ENCODE measurements around the gene MAP3K5.
"Not testable (repeated sequence)": the region's sequence is repeated elsewhere in the genome, so short reads cannot be mapped to it uniquely, and the experiment has no call there.

MAP3K5 gene

GRCh38 chr6:136823128-136823660 lies 30.9 kb upstream of the MAP3K5 start:
- Histone ChIP-seq H3K27me3 (no peaks in the 10 kb centered on the region), H3K36me3 (peaks cover 8% of the 10 kb centered on the region), H3K4me3 (ENCODE audit: low read depth in 1 of 2, low read length in 1 of 2) (peak overlapping the region; percentile 60 to 74), H3K27ac (peak overlapping the region; percentile 80), H3K9me3 (no peaks in the 10 kb centered on the region), H3K4me1 (ENCODE audit: control insufficient read depth in 1 of 2, insufficient read depth in 1 of 2, low read depth in 1 of 2, low read length in 1 of 2) (peaks cover 14 to 15% of the 10 kb centered on the region in 2 experiments)
- no peak for TF ChIP-seq CTCF (IDR thresholded peaks at IDR 0.05)

- TF ChIP-seq CTCF (IDR thresholded peaks at IDR 0.05) = peak; percentile 83
Measured at GRCh38 chr6:136822376-136823127, 30.3 kb upstream of the MAP3K5 start, which contains the start of gene PEX7. TSS of gene PEX7 (plus strand) at chr6:136822592. CDS start at chr6:136822666, 74 bp downstream.

DNA sequence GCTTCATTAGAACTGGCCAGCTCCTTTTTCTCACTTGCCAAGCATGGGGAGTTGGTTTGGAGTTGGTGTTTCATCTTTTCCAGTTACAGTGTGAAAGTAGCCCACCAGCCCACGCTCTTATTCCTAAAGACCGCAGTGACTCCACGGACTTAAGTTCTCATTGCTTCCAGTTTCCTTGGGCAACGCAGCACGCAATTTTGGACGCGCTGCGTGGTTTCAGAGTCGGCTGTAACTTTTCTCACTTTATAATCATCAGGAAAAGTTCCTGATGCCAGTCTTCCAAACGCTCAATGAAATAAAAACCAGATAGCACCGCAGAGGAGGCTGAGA lies 29.7 kb upstream of the MAP3K5 start:
- Histone ChIP-seq H3K9me3 (no peaks in the 10 kb centered on the region), H3K27me3 (no peaks in the 10 kb centered on the region), H3K4me3 (ENCODE audit: low read depth in 1 of 2, low read length in 1 of 2) (peak overlapping the region; percentile 60 to 74), H3K36me3 (peaks cover 8% of the 10 kb centered on the region), H3K4me1 (ENCODE audit: control insufficient read depth in 1 of 2, insufficient read depth in 1 of 2, low read depth in 1 of 2, low read length in 1 of 2) (peaks cover 14 to 15% of the 10 kb centered on the region in 2 experiments), H3K27ac (peak overlapping the region; percentile 80)
- no peak for TF ChIP-seq CTCF (IDR thresholded peaks at IDR 0.05)

More at GRCh38 chr6:136822376-136823127, 30.3 kb upstream of the MAP3K5 start, which contains the start of gene PEX7:
- Histone ChIP-seq H3K27me3 (no peaks in the 10 kb centered on the region), H3K9me3 (no peaks in the 10 kb centered on the region), H3K27ac (peak within 1 kb of the TSS; percentile 80), H3K4me3 (ENCODE audit: low read depth in 1 of 2, low read length in 1 of 2) (peak within 1 kb of the TSS; percentile 60 to 74), H3K36me3 (peaks cover 8% of the 10 kb centered on the region), H3K4me1 (ENCODE audit: control insufficient read depth in 1 of 2, insufficient read depth in 1 of 2, low read depth in 1 of 2, low read length in 1 of 2) (peaks cover 14 to 15% of the 10 kb centered on the region in 2 experiments)

GRCh38 chr6:136820561-136820960 lies 28.3 kb upstream of the MAP3K5 start:
- H3K36me3 ChIP-seq = no peaks in the 10 kb centered on the region
- H3K9me3 ChIP-seq = no peaks in the 10 kb centered on the region
- H3K4me1 ChIP-seq (ENCODE audit: control insufficient read depth in 1 of 2, insufficient read depth in 1 of 2, low read depth in 1 of 2, low read length in 1 of 2) = peaks cover 14 to 15% of the 10 kb centered on the region in 2 experiments
- H3K27ac ChIP-seq = no peak overlapping the region
- TF ChIP-seq CTCF (IDR thresholded peaks at IDR 0.05) = no peak
- no peaks in the 10 kb centered on the region for H3K27me3 ChIP-seq
- H3K4me3 ChIP-seq (ENCODE audit: low read depth in 1 of 2, low read length in 1 of 2) = no peak overlapping the region

DNA sequence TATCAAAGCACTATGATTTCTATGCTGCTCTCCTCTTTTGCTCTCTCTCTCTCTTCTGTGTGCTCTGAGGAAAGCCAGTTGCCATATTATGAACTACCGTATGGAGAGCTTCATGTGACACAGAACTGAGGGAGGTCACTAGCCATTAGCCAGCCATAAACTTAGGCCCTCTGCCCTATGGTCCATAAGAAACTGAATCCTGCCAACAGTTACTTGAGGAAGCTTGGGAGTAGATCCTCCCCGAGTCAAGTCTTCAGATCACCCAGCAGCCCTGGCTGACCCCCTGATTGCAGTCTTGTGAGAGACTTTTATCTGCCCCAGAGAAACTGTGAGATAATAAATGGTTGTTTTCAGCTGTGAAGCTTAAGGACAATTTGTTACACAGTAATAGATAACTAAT lies 24.4 kb upstream of the MAP3K5 start:
- no peak for TF ChIP-seq CTCF (IDR thresholded peaks at IDR 0.05)
- Histone ChIP-seq H3K27ac (no peak overlapping the region), H3K4me3 (ENCODE audit: low read depth in 1 of 2, low read length in 1 of 2) (no peak overlapping the region), H3K27me3 (no peaks in the 10 kb centered on the region), H3K9me3 (no peaks in the 10 kb centered on the region), H3K4me1 (ENCODE audit: control insufficient read depth in 1 of 2, insufficient read depth in 1 of 2, low read depth in 1 of 2, low read length in 1 of 2) (peaks cover 2% of the 10 kb centered on the region in 2 experiments), H3K36me3 (no peaks in the 10 kb centered on the region)

GRCh38 chr6:136815608-136816007 lies 23.3 kb upstream of the MAP3K5 start:
- not testable (repeated sequence) for H3K4me1 ChIP-seq (ENCODE audit: control insufficient read depth in 1 of 2, insufficient read depth in 1 of 2, low read depth in 1 of 2, low read length in 1 of 2); H3K36me3 ChIP-seq; H3K27ac ChIP-seq; H3K9me3 ChIP-seq; H3K27me3 ChIP-seq; H3K4me3 ChIP-seq (ENCODE audit: low read depth in 1 of 2, low read length in 1 of 2)

All from neutrophil (primary cell).